ENCODE data around the gene DIP2C. TPM values are rescaled to one million over a fixed set of nuclear protein-coding genes. Genes with fewer than 3 reads are reported as not detected.

Gene DIP2C
- polyA plus RNA-seq, 2 donors = 2.2 to 2.7 TPM

DNA sequence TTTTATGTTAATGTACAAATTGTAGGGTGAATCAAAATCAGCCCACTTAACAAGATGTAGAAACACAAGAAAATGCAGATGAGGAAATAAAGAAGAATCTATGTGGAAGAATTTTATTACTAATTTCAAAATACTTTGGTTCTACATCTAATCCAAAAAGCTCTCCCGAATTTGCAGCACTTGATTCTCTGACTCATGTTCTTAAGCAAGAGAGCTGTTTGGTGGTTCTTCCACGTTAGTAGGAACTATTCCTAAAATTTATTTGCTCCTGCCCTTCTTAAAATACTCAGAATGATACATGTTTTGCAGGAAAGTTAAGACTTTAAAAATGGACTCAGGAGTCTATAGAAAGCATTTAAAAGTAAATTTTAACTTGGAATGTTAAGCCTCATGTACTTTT lies 462.5 kb downstream of the DIP2C start:
- Histone ChIP-seq H3K4me1 (ENCODE audit: control insufficient read depth in 2 of 2, insufficient read depth in 2 of 2, low read length in 1 of 2) (no peaks in the 10 kb centered on the region), H3K27ac (ENCODE audit: low read depth in 2 of 2, low read length in 1 of 2) (no peak overlapping the region), H3K36me3 (ENCODE audit: control insufficient read depth in 2 of 2, insufficient read depth in 2 of 2, low read length in 1 of 2) (no peaks in the 10 kb centered on the region), H3K9me3 (ENCODE audit: control insufficient read depth in 2 of 2, insufficient read depth in 1 of 2, low read depth in 1 of 2, low read length in 1 of 2) (no peaks in the 10 kb centered on the region), H3K27me3 (ENCODE audit: control insufficient read depth in 1 of 2, insufficient read depth in 2 of 2, low read length in 2 of 2) (no peaks in the 10 kb centered on the region), H3K4me3 (ENCODE audit: low read depth in 1 of 2, low read length in 2 of 2) (no peak overlapping the region)
- WGBS, 2 donors = 47 to 64% methylated on average over 2 of the region's 2 CpGs

DNA sequence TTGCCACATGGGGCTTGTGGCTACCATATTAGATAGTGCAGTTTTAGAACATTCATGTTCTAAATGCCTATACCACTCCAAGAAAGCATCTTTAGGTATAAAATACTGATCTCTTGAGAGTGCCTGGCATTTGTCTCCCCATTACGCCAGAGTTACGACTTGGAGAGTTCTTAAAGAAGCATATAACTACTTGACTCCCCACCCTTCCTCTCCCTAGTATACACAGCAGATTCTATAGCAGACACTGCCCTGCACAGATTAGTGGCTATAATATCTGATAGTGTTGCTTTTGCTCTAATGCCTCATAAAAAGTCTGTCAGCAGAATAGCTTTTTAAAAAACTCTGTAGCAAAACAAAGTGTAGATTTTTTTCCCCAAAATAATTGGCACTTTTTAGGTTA lies 463.4 kb downstream of the DIP2C start:
- no peak overlapping the region for H3K27ac ChIP-seq (ENCODE audit: low read depth in 2 of 2, low read length in 1 of 2)
- H3K9me3 ChIP-seq (ENCODE audit: control insufficient read depth in 2 of 2, insufficient read depth in 1 of 2, low read depth in 1 of 2, low read length in 1 of 2) = no peaks in the 10 kb centered on the region
- no peaks in the 10 kb centered on the region for H3K27me3 ChIP-seq (ENCODE audit: control insufficient read depth in 1 of 2, insufficient read depth in 2 of 2, low read length in 2 of 2)
- H3K36me3 ChIP-seq (ENCODE audit: control insufficient read depth in 2 of 2, insufficient read depth in 2 of 2, low read length in 1 of 2) = no peaks in the 10 kb centered on the region
- WGBS, 2 donors = 93 to 95% methylated on average over 2 of the region's 2 CpGs
- H3K4me1 ChIP-seq (ENCODE audit: control insufficient read depth in 2 of 2, insufficient read depth in 2 of 2, low read length in 1 of 2) = no peaks in the 10 kb centered on the region
- H3K4me3 ChIP-seq (ENCODE audit: low read depth in 1 of 2, low read length in 2 of 2) = no peak overlapping the region

DNA sequence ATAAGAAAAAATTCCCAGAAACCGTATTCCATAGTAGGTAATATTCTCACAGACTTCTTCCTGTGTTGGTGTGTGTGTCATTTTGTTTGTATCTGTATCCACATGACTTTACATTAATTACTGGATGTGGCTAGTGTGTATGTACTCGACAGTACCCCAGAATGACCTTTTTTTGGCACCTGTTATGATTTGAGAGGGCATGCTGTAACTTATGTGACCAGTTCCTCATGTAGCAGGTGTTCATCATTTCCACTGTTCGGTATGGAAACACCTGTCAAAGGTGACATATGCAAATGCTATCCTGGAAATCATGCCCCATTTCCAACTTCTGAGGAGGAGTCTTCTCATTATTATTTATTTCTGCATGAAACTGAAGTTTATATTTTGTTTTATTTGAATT lies 464.9 kb downstream of the DIP2C start:
- H3K27me3 ChIP-seq (ENCODE audit: control insufficient read depth in 1 of 2, insufficient read depth in 2 of 2, low read length in 2 of 2) = no peaks in the 10 kb centered on the region
- no peak overlapping the region for H3K27ac ChIP-seq (ENCODE audit: low read depth in 2 of 2, low read length in 1 of 2)
- H3K4me3 ChIP-seq (ENCODE audit: low read depth in 1 of 2, low read length in 2 of 2) = no peak overlapping the region
- WGBS, 2 donors = 63 to 72% methylated on average over 3 of the region's 3 CpGs
- no peaks in the 10 kb centered on the region for H3K4me1 ChIP-seq (ENCODE audit: control insufficient read depth in 2 of 2, insufficient read depth in 2 of 2, low read length in 1 of 2)
- no peaks in the 10 kb centered on the region for H3K9me3 ChIP-seq (ENCODE audit: control insufficient read depth in 2 of 2, insufficient read depth in 1 of 2, low read depth in 1 of 2, low read length in 1 of 2)
- no peaks in the 10 kb centered on the region for H3K36me3 ChIP-seq (ENCODE audit: control insufficient read depth in 2 of 2, insufficient read depth in 2 of 2, low read length in 1 of 2)

Other genes with a start within 250 kb of the DIP2C start
- gene LARP4B, start 242.0 kb upstream of the DIP2C start, polyA plus RNA-seq = 10 to 100 TPM; 19.7 to 22.4 TPM

Measured in esophagus (tissue), 2 donors.